IPS-15b (cell line): ENCODE data around the gene LDB3.

ENCODE experiments used
- H3K27me3 ChIP-seq: one replicate; pipeline ENCODE4 v1.6.1; 2013; ENCODE audit warnings: low read length; ENCODE audit not compliant: control insufficient read depth, insufficient read depth
- H3K36me3 ChIP-seq: one replicate; pipeline ENCODE4 v1.6.1; 2013; ENCODE audit warnings: low read length; ENCODE audit not compliant: control insufficient read depth, insufficient read depth
- H3K4me1 ChIP-seq: one replicate; pipeline ENCODE4 v1.6.1; 2013; ENCODE audit warnings: mild to moderate bottlenecking, low read length; ENCODE audit not compliant: control insufficient read depth, insufficient read depth
- H3K4me3 ChIP-seq: one replicate; pipeline ENCODE4 v1.5.1; 2013; ENCODE audit warnings: low read depth, low read length
- H3K9ac ChIP-seq: one replicate; pipeline ENCODE4 v1.6.1; 2013; ENCODE audit warnings: low read depth, mild to moderate bottlenecking, low read length
- H3K9me3 ChIP-seq: one replicate; pipeline ENCODE4 v1.6.1; 2013; ENCODE audit warnings: mild to moderate bottlenecking, low read length; ENCODE audit not compliant: control insufficient read depth, insufficient read depth

Gene LDB3

GRCh38 chr10:86692023-86692514 lies 23.8 kb downstream of the LDB3 start:
- peaks cover 3% of the 10 kb centered on the region for H3K27me3 ChIP-seq
- no peak overlapping the region for H3K9ac ChIP-seq
- H3K9me3 ChIP-seq = no peaks in the 10 kb centered on the region
- no peaks in the 10 kb centered on the region for H3K36me3 ChIP-seq
- H3K4me3 ChIP-seq = no peak overlapping the region
- H3K4me1 ChIP-seq = peaks cover 15% of the 10 kb centered on the region

GRCh38 chr10:86692664-86693063 lies 24.4 kb downstream of the LDB3 start:
- H3K9ac ChIP-seq = no peak overlapping the region
- H3K9me3 ChIP-seq = no peaks in the 10 kb centered on the region
- no peak overlapping the region for H3K4me3 ChIP-seq
- H3K36me3 ChIP-seq = no peaks in the 10 kb centered on the region
- peaks cover 15% of the 10 kb centered on the region for H3K4me1 ChIP-seq
- H3K27me3 ChIP-seq = peaks cover 3% of the 10 kb centered on the region

GRCh38 chr10:86693275-86693674 lies 25.0 kb downstream of the LDB3 start:
- no peak overlapping the region for H3K4me3 ChIP-seq
- no peaks in the 10 kb centered on the region for H3K9me3 ChIP-seq
- H3K9ac ChIP-seq = peak overlapping the region; percentile 8
- H3K4me1 ChIP-seq = peaks cover 12% of the 10 kb centered on the region
- no peaks in the 10 kb centered on the region for H3K36me3 ChIP-seq
- H3K27me3 ChIP-seq = peaks cover 3% of the 10 kb centered on the region

- Histone ChIP-seq H3K4me3 (no peak overlapping the region), H3K9ac (peak overlapping the region; percentile 8), H3K27me3 (peaks cover 3% of the 10 kb centered on the region), H3K36me3 (no peaks in the 10 kb centered on the region), H3K4me1 (peaks cover 7% of the 10 kb centered on the region), H3K9me3 (no peaks in the 10 kb centered on the region)
Observed at GRCh38 chr10:86693721-86694369, 25.5 kb downstream of the LDB3 start.

GRCh38 chr10:86698207-86698940 lies 30.1 kb downstream of the LDB3 start:
- H3K27me3 ChIP-seq = peaks cover 3% of the 10 kb centered on the region
- H3K4me3 ChIP-seq = no peak overlapping the region
- H3K4me1 ChIP-seq = peaks cover 7% of the 10 kb centered on the region
- H3K9me3 ChIP-seq = no peaks in the 10 kb centered on the region
- no peaks in the 10 kb centered on the region for H3K36me3 ChIP-seq
- H3K9ac ChIP-seq = peak overlapping the region; percentile 24

- Histone ChIP-seq H3K36me3 (no peaks in the 10 kb centered on the region), H3K4me1 (peaks cover under 1% of the 10 kb centered on the region), H3K4me3 (no peak overlapping the region), H3K27me3 (peaks cover 3% of the 10 kb centered on the region), H3K9me3 (no peaks in the 10 kb centered on the region), H3K9ac (no peak overlapping the region)
Observed at GRCh38 chr10:86699125-86699524, 30.8 kb downstream of the LDB3 start.

GRCh38 chr10:86699541-86699940 lies 31.2 kb downstream of the LDB3 start:
- Histone ChIP-seq H3K4me3 (no peak overlapping the region), H3K4me1 (no peaks in the 10 kb centered on the region), H3K36me3 (no peaks in the 10 kb centered on the region), H3K9ac (no peak overlapping the region), H3K9me3 (no peaks in the 10 kb centered on the region), H3K27me3 (peaks cover 3% of the 10 kb centered on the region)

GRCh38 chr10:86699991-86700840 lies 31.9 kb downstream of the LDB3 start:
- Histone ChIP-seq H3K9ac (no peak overlapping the region), H3K27me3 (no peaks in the 10 kb centered on the region), H3K36me3 (no peaks in the 10 kb centered on the region), H3K9me3 (no peaks in the 10 kb centered on the region), H3K4me1 (peaks cover 2% of the 10 kb centered on the region), H3K4me3 (no peak overlapping the region)

GRCh38 chr10:86700851-86701617 lies 32.7 kb downstream of the LDB3 start:
- no peaks in the 10 kb centered on the region for H3K36me3 ChIP-seq
- H3K27me3 ChIP-seq = no peaks in the 10 kb centered on the region
- H3K4me3 ChIP-seq = no peak overlapping the region
- no peak overlapping the region for H3K9ac ChIP-seq
- H3K9me3 ChIP-seq = no peaks in the 10 kb centered on the region
- H3K4me1 ChIP-seq = peaks cover 6% of the 10 kb centered on the region

GRCh38 chr10:86703176-86703575 lies 34.9 kb downstream of the LDB3 start:
- Histone ChIP-seq H3K36me3 (no peaks in the 10 kb centered on the region), H3K9ac (no peak overlapping the region), H3K9me3 (no peaks in the 10 kb centered on the region), H3K27me3 (no peaks in the 10 kb centered on the region), H3K4me1 (peaks cover 6% of the 10 kb centered on the region), H3K4me3 (no peak overlapping the region)

- Histone ChIP-seq H3K36me3 (no peaks in the 10 kb centered on the region), H3K4me1 (peaks cover 6% of the 10 kb centered on the region), H3K9ac (no peak overlapping the region), H3K9me3 (no peaks in the 10 kb centered on the region), H3K27me3 (no peaks in the 10 kb centered on the region), H3K4me3 (no peak overlapping the region)
Observed at GRCh38 chr10:86705139-86705538, 36.8 kb downstream of the LDB3 start.
